ENCODE data around the gene MARCHF3. TPM values are rescaled to one million over a fixed set of nuclear protein-coding genes. Genes with fewer than 3 reads are reported as not detected.
"Not testable (repeated sequence)": the region's sequence is repeated elsewhere in the genome, so short reads cannot be mapped to it uniquely, and the experiment has no call there.

The MARCHF3 gene
- total and polyA plus RNA-seq, 5 donors = 11.0 to 27.0 (median 16.3) TPM

GRCh38 chr5:126953640-126954039 is 76.7 kb downstream of the MARCHF3 start:
- 84% methylated on average over 2 of the region's 2 CpGs for WGBS
- no peaks in the 10 kb centered on the region for H3K27me3 ChIP-seq (ENCODE audit: control insufficient read depth, insufficient read depth)
- no peak overlapping the region for H3K4me3 ChIP-seq (ENCODE audit: low read length)
- no peaks in the 10 kb centered on the region for H3K4me1 ChIP-seq (ENCODE audit: control insufficient read depth, insufficient read depth, low read length)
- DNase-seq (no peak), ATAC-seq (no peak)
- no peaks in the 10 kb centered on the region for H3K9me3 ChIP-seq (ENCODE audit: control insufficient read depth, low read length)
- intact Hi-C loops (cut with DNase I) = no loop called here
- H3K27ac ChIP-seq (ENCODE audit: low read length) = no peak overlapping the region

- Histone ChIP-seq H3K4me1 (ENCODE audit: control insufficient read depth, insufficient read depth, low read length) (peaks cover 3% of the 10 kb centered on the region), H3K9me3 (ENCODE audit: control insufficient read depth, low read length) (no peaks in the 10 kb centered on the region), H3K27me3 (ENCODE audit: control insufficient read depth, insufficient read depth) (no peaks in the 10 kb centered on the region), H3K4me3 (ENCODE audit: low read length) (no peak overlapping the region), H3K27ac (ENCODE audit: low read length) (no peak overlapping the region)
- intact Hi-C loops (cut with DNase I) = no loop called here
- no peak for DNase-seq
- ATAC-seq = no peak
- 68% methylated on average over 2 of the region's 2 CpGs for WGBS
Measured at GRCh38 chr5:126949475-126949874, 80.9 kb downstream of the MARCHF3 start.

- DNase-seq (no peak), ATAC-seq (no peak)
- H3K9me3 ChIP-seq (ENCODE audit: control insufficient read depth, low read length) = no peaks in the 10 kb centered on the region
- H3K27ac ChIP-seq (ENCODE audit: low read length) = no peak overlapping the region
- WGBS = 85% methylated on average over 6 of the region's 6 CpGs
- H3K4me1 ChIP-seq (ENCODE audit: control insufficient read depth, insufficient read depth, low read length) = peaks cover 3% of the 10 kb centered on the region
- intact Hi-C loops (cut with DNase I) = no loop called here
- no peaks in the 10 kb centered on the region for H3K27me3 ChIP-seq (ENCODE audit: control insufficient read depth, insufficient read depth)
- H3K4me3 ChIP-seq (ENCODE audit: low read length) = no peak overlapping the region
Measured at GRCh38 chr5:126948453-126948852, 81.9 kb downstream of the MARCHF3 start.

GRCh38 chr5:126948011-126948355 is 82.4 kb downstream of the MARCHF3 start:
- no peaks in the 10 kb centered on the region for H3K9me3 ChIP-seq (ENCODE audit: control insufficient read depth, low read length)
- no peak overlapping the region for H3K27ac ChIP-seq (ENCODE audit: low read length)
- WGBS = 76% methylated on average over 3 of the region's 3 CpGs
- no peaks in the 10 kb centered on the region for H3K27me3 ChIP-seq (ENCODE audit: control insufficient read depth, insufficient read depth)
- intact Hi-C loops (cut with DNase I) = no loop called here
- no peak overlapping the region for H3K4me3 ChIP-seq (ENCODE audit: low read length)
- no peak for DNase-seq
- ATAC-seq = no peak
- peaks cover 3% of the 10 kb centered on the region for H3K4me1 ChIP-seq (ENCODE audit: control insufficient read depth, insufficient read depth, low read length)

GRCh38 chr5:126947146-126948010 is 83.0 kb downstream of the MARCHF3 start:
- no peaks in the 10 kb centered on the region for H3K9me3 ChIP-seq (ENCODE audit: control insufficient read depth, low read length)
- H3K4me1 ChIP-seq (ENCODE audit: control insufficient read depth, insufficient read depth, low read length) = peaks cover 3% of the 10 kb centered on the region
- H3K4me3 ChIP-seq (ENCODE audit: low read length) = no peak overlapping the region
- no peak for ATAC-seq
- intact Hi-C loops (cut with DNase I) = no loop called here
- H3K27me3 ChIP-seq (ENCODE audit: control insufficient read depth, insufficient read depth) = no peaks in the 10 kb centered on the region
- 55% methylated on average over 5 of the region's 5 CpGs for whole genome bisulfite sequencing
- no peak overlapping the region for H3K27ac ChIP-seq (ENCODE audit: low read length)
- no peak for DNase-seq

- 77% methylated on average over 4 of the region's 4 CpGs for WGBS
- H3K27me3 ChIP-seq (ENCODE audit: control insufficient read depth, insufficient read depth); intact Hi-C loops (cut with DNase I); H3K27ac ChIP-seq (ENCODE audit: low read length); H3K4me3 ChIP-seq (ENCODE audit: low read length); H3K9me3 ChIP-seq (ENCODE audit: control insufficient read depth, low read length); H3K4me1 ChIP-seq (ENCODE audit: control insufficient read depth, insufficient read depth, low read length); ATAC-seq: not testable (repeated sequence)
- peak in 1 of 3 donors; percentile 28 for DNase-seq
Measured at GRCh38 chr5:126942908-126943307, 87.5 kb downstream of the MARCHF3 start.

GRCh38 chr5:126941403-126941802 is 89.0 kb downstream of the MARCHF3 start:
- WGBS = 99% methylated on average over 1 of the region's 1 CpG
- H3K9me3 ChIP-seq (ENCODE audit: control insufficient read depth, low read length) = no peaks in the 10 kb centered on the region
- H3K27ac ChIP-seq (ENCODE audit: low read length) = no peak overlapping the region
- no peaks in the 10 kb centered on the region for H3K4me1 ChIP-seq (ENCODE audit: control insufficient read depth, insufficient read depth, low read length)
- H3K27me3 ChIP-seq (ENCODE audit: control insufficient read depth, insufficient read depth) = no peaks in the 10 kb centered on the region
- H3K4me3 ChIP-seq (ENCODE audit: low read length) = no peak overlapping the region
- DNase-seq (no peak), ATAC-seq (no peak)
- intact Hi-C loops (cut with DNase I) = no loop called here

GRCh38 chr5:126939887-126940286 is 90.5 kb downstream of the MARCHF3 start:
- 88% methylated on average over 5 of the region's 5 CpGs for WGBS
- intact Hi-C loops (cut with DNase I) = no loop called here
- Histone ChIP-seq H3K27me3 (ENCODE audit: control insufficient read depth, insufficient read depth) (no peaks in the 10 kb centered on the region), H3K4me3 (ENCODE audit: low read length) (no peak overlapping the region), H3K4me1 (ENCODE audit: control insufficient read depth, insufficient read depth, low read length) (no peaks in the 10 kb centered on the region), H3K27ac (ENCODE audit: low read length) (no peak overlapping the region), H3K9me3 (ENCODE audit: control insufficient read depth, low read length) (no peaks in the 10 kb centered on the region)
- ATAC-seq (no peak), DNase-seq (no peak)

GRCh38 chr5:126938466-126938865 is 91.9 kb downstream of the MARCHF3 start:
- Histone ChIP-seq H3K4me1 (ENCODE audit: control insufficient read depth, insufficient read depth, low read length) (no peaks in the 10 kb centered on the region), H3K9me3 (ENCODE audit: control insufficient read depth, low read length) (no peaks in the 10 kb centered on the region), H3K4me3 (ENCODE audit: low read length) (no peak overlapping the region), H3K27ac (ENCODE audit: low read length) (no peak overlapping the region), H3K27me3 (ENCODE audit: control insufficient read depth, insufficient read depth) (no peaks in the 10 kb centered on the region)
- DNase-seq (no peak), ATAC-seq (peak in 1 of 2 donors; percentile 40)
- intact Hi-C loops (cut with DNase I) = no loop called here

- Histone ChIP-seq H3K27me3 (ENCODE audit: control insufficient read depth, insufficient read depth) (no peaks in the 10 kb centered on the region), H3K4me3 (ENCODE audit: low read length) (no peak overlapping the region), H3K4me1 (ENCODE audit: control insufficient read depth, insufficient read depth, low read length) (no peaks in the 10 kb centered on the region), H3K27ac (ENCODE audit: low read length) (no peak overlapping the region), H3K9me3 (ENCODE audit: control insufficient read depth, low read length) (no peaks in the 10 kb centered on the region)
- WGBS = 93% methylated on average over 2 of the region's 2 CpGs
- intact Hi-C loops (cut with DNase I) = no loop called here
- DNase-seq = no peak
- no peak for ATAC-seq
Measured at GRCh38 chr5:126937771-126938170, 92.6 kb downstream of the MARCHF3 start.

- WGBS = 81% methylated on average over 4 of the region's 4 CpGs
- no peak overlapping the region for H3K27ac ChIP-seq (ENCODE audit: low read length)
- intact Hi-C loops (cut with DNase I) = no loop called here
- H3K4me1 ChIP-seq (ENCODE audit: control insufficient read depth, insufficient read depth, low read length) = no peaks in the 10 kb centered on the region
- H3K27me3 ChIP-seq (ENCODE audit: control insufficient read depth, insufficient read depth) = no peaks in the 10 kb centered on the region
- no peak for DNase-seq
- H3K4me3 ChIP-seq (ENCODE audit: low read length) = no peak overlapping the region
- ATAC-seq = no peak
- no peaks in the 10 kb centered on the region for H3K9me3 ChIP-seq (ENCODE audit: control insufficient read depth, low read length)
Measured at GRCh38 chr5:126936775-126937418, 93.5 kb downstream of the MARCHF3 start.
